Left lobe of liver (tissue), 2 donors: ENCODE results near the gene ESPNL. TPM values are rescaled to one million over a fixed set of nuclear protein-coding genes. Genes with fewer than 3 reads are reported as not detected.

ENCODE experiments used
- ATAC-seq: fragments of 200-7000 bp; cut with Tn5 transposase; one replicate; pipeline ENCODE4 v1.9.1; 2020; ENCODE audit warnings: mild to moderate bottlenecking, moderate library complexity
- DNase-seq: peaks from one replicate; pipeline ENCODE4 v3.0.0-alpha.2; 2020; ENCODE audit warnings: low spot score
- total RNA-seq: library from RNA; stranded (reverse); gene quantifications from one replicate; pipeline ENCODE4 v1.2.1, GENCODE V29; 2021
- donor health status: DM: no; HTN: no; CAD: no; lungs with moderate emphysema.
- donor health status: DM: no; HTN: yes; CAD: no.

The ESPNL gene
- total RNA-seq, 1 donor from 2014 or later = 1.7 TPM

DNA sequence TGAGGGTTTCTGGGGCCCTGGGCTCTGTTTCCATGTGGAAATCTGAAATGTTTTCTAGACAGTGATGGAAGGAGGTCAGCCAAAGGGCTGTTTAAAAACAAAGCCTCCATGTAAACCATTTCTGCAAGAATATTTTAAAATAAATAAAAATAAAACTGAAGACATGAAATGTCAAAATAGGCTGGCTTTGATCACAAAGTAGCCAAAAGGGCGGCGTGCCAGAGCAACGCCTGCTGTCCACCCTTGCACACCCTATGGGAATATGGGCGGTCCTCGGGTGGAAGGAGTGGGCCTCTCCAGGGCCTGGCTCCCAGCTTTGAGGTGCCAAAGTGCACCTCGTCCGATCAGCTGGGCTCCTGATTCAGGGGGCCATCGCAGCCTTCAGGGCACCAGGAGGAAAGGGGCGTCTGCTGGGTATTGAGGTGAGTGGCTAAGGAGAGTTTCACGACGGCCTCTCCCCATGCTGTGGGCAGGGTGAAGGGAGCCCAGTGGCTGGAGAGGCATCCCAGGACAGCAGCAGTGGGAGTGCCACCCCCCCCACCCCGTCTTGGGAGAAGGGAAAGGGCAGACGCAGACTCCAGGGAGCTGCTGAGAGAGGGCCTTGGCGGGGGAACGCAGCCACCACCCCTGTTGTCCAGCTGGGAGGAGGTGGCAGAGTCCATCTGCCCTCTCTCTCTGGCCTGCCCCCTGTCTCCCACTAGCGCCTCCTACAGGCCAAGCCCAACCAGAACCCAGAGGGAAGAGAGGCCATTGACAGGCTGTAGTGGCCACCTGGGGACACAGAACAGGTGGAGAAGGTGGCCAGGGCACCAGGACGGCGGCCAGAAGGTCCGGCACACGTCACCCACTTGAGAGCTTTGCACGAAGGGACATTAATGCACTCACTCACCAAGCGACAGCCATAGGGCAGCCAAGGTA lies 52.9 kb downstream of the ESPNL start:
- ATAC-seq (no peak), DNase-seq (no peak)

DNA sequence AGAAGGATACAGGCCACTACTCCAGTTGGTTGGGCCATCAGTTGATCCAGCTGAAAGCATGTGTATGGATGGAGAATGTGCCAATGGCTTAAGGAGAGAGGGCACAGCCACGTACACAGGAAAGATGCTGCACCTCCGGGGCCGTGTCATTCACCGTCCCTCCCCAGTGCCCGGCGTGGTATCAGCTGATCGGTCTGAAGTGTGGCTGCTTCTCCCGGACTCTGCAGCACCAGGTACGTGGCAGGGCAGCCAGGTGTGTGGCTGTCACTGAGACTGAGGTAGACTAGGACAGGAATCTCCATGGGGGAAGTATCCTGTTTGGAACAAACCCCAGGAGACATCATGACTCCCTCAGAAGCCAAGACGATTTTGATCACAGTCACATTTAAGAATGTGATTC lies 54.4 kb downstream of the ESPNL start:
- no peak for DNase-seq
- no peak for ATAC-seq

DNA sequence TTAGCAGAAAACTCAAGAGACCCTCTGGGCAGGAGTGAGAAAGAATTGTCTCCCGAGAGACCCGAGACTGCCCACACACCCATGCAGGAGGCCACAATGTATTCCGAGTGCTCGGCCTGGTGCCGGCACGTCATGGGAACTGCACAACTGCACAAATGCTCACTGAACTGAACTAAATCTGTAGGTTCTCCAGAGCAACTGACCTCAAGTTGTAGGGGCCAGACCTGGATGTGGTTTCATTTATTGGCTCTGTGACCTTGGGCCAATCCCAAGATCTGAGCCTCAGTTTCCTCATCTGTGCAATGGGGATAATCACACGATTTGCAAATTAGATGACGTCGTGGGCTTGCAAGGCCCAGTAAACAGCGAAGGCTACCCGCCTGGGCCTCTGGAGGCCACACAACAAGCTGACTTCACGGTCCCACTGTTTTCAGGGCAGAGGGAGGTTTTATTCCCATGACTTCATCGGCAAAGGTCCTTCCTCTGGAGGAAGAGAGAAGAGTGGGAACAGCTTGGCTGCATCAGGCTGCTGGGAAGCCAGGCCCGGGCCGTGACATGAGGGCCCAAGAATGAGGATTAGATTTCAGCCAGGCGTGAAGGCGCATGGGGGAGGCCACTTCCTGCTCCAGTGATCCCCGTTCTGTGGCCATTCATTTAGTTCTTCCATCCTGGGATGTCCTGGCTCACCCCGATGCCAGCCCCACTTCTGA lies 55.1 kb downstream of the ESPNL start:
- no peak for ATAC-seq
- no peak for DNase-seq

DNA sequence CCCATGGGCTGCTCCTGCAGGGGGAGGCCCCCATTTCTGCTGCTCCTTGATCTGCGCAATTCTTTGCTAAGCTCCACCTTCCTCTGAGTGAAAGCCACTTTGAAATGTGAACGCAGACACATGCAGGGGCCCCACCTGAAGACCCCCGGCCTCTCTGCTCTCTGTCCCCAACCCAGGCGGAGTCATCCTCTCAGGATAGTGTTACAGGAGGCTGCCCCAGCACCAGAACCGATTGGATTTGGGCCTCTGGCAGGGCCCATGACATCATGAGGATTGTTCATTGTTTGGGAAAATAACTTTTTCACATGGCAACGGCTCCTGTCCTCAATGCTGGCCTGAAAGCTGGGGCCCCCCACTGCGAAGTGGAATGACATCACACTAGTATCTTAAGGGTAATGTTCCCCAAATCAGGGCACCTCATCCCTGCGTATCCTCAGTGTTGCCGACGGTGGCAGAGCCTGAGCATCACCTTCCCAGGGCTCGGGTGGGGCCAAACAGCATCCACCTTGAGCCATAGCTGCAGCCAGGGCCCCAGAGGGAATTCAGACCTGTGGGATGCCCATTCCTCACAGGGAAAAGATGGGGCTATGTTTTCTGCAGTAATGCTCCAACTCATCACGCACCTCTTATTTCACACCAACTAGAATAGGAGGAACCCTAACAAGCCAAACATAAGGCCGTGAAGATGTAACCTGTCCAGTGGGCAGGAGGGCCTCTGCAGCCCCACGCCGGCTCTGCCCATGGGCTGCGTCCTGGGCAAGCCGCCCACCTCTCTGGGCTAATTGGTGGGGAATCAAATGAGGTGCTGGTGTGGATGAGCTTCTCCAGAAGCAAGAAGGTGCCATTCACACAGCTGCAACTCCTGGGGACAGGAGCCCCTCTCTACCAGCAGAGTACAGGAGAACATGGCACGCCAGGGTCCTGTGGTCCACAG lies 55.9 kb downstream of the ESPNL start:
- ATAC-seq = no peak
- DNase-seq = no peak

DNA sequence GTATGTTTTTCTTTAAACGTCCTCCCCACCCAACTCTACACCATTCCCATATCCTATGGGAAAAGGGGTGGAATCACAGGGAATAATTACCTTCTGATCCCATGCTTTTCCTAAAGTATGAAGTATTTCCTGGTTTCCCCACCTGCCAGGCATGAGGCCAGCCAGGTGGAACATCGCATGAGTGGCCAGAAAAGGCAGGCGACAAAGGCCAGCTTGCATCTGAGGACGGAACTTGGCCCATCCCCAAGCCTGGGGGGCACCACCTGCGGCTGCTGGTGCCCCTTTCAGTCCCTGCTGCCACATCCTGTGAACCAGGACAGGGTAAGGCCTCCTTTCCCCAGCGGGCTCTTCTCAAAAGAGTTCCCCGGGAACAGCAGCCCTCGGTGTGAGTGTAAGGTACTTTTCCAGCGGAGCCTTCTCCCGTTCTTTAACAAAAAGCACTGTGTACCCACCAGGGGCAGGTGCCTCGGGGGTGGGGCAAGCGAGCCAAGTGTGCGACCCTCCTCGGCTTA lies 57.4 kb downstream of the ESPNL start:
- no peak for ATAC-seq
- no peak for DNase-seq

DNA sequence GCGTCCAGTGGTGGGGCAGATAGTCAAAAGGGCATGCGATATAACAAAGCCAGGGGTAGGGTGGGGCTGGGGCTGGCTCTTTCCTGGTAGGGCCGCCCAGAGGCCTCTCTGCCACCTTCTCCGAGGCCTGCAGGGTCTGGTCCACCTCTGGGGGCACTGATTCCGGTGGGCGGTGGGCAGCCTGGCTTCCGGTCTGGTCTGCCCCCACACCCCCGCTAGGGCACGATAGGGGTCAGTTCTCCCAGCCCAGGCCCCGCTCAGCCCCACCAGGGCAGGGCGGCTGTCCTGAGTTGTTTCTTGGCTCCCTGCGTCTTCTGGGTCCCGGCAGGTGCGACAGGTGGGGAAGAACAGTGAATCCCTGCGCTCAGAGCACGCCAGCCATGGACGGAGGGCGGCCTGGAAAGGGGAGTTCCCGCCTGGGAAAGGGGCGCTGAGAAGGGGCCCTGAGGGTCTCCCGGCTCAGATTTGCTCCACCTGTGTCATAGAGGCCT lies 57.9 kb downstream of the ESPNL start:
- no peak for DNase-seq
- ATAC-seq = no peak

DNA sequence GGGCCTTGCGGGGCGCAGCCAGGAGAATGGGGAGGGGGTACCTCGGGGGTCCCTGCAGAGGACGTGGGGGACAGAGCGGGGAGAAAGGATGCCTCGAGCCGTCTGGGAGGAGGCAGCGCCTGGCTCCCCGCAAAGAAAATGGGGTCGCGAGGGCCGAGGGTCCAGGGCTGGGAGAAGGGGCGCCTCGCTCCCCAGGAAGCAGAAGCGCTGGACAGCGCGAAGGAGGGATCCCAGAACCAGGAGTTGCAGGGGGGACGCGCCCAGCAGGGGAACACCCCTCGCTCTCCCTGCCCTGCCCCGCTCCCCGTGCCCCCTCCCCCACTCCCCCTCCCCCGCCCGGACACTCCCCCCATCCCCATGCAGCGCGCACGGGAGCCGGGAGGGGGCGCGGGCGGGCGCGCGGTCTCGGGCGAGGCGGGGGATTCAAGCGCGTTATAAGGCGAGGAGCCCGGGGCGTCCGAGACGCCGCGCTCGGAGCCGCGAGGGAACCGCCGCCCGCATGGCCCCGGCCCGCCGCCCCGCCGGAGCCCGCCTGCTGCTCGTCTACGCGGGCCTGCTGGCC lies 58.5 kb downstream of the ESPNL start, which contains the start of gene ERFE:
TSS of gene ERFE (plus strand) at position 462 of the 562 bp plus-strand sequence. CDS start at position 500, 38 bp downstream.
- no peak for DNase-seq
- peak; percentile 72 for ATAC-seq

DNA sequence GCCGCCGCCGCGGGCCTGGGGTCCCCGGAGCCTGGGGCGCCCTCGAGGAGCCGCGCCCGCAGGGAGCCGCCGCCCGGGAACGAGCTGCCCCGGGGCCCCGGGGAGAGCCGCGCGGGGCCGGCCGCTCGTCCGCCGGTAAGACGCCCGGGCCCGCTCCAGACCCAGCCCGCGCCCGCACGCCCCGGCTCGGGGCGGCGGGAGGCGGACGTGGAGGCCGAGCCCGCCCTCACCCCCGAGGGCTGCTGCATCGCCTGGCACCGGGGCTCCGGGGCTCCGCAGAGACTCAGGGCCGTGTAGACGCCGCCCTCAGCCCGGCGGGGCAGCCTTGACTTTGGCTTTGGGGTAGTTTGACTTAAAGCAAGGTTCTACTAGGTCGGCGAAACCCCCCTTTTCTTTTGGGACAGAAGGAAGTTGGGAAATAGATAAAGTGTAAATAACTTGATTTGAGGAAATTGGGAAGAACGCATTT lies 59.0 kb downstream of the ESPNL start:
- no peak for DNase-seq

DNA sequence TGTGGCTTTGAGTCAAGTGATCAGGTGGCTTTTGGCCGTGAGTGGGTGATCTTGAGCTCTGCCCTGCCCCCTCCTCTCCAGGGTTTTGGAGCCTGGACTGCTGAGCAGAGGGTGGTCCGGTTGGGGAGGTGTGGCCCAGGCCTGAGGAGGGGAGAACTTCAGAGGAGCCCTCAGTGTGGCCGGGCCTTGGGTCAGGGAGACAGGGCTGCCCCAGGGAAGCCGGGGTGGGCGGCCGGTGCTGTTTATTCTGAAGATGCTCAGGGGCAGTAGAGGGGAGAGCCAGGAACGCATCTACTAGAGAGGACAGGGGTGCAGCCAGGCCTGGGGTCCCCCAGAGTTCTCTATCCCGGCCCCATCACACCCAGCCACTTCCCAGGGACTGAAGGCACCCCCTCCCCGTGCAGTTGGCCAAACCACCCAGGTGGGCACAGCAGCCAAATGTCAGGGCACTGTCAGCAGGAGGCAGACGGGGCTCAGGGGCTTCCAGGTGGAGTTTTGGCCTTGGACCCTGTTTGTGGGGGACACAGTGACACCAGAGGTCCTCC lies 59.6 kb downstream of the ESPNL start:
- ATAC-seq (no peak), DNase-seq (no peak)

More for the DNA sequence above, 59.0 kb downstream of the ESPNL start:
- ATAC-seq = peak; percentile 31

DNA sequence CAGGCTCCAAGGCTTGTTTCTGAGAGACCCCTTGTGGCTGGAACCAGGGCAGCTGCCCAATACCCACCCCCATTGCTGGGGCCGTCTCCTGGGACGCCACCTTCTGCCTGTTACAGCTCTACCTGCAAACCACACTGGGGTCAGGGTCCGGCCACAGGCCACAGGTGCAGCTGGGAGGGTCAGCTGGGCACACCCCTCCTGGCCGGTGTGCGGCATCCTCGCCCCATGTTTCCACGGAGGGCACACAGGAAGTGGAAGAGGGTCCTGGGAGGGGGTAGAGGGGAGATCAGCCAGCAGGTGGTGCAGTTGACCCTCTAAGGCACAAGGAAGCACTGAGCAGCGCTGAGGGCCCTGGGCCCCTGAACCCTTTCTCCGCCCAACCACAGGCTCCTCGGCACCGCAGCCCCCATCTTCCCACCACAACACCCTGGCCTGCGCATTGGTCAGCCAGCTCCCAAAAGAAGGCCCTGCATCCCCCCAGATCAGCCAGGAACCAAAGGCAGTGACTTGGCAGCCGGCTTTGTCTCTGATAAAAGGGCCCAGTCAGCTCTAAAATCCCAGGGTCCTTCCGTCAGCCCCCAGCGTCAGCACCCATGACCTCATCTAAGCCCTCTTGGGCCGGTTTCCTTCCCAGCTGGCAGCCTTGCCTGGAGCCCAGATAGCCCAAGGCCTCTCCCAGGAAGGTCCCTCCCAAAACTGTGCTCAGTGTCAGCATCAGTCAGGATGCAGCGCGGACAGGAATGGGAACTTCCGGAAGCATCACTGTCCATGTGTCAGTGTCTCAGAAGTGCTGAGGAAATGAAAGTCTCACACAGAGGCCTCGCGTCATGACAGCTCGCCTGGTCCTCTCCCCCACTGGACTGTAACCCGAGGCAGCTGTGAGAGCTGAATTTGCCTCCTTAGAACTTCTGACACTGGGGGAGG lies 60.3 kb downstream of the ESPNL start:
- ATAC-seq (no peak), DNase-seq (no peak)

DNA sequence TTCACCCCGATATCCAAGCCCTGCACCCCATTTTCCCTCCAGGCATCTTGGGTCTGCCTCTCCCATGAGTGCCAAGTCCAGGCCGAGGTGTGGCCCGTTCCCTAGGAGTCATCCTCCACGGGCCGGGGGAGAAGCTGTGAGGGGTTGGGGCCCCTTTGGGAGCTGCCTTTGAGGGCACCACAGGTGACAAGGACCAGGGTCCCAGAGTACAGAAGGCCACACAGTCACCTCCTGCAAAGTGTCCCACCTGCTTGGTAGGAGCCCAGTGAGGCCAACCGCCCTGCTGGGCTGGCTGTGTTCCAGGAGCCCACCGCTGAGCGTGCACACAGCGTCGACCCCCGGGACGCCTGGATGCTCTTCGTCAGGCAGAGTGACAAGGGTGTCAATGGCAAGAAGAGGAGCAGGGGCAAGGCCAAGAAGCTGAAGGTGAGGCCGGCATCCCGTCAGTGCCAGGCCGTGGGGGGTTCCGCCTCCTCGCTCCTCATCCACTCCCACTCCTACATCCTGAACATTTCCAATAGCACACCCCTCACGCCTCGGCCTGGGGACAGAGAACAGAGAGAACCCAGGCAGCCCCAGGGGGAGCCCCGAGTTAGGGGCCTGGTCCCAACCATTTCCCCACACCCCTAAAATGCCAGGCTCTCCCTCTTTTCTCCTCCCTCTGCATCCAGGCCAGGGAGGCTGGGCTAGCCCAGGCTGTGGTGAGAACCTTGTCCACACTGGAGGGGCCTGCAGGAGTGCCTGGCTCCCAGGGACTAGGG lies 61.3 kb downstream of the ESPNL start:
- DNase-seq (no peak), ATAC-seq (no peak)

DNA sequence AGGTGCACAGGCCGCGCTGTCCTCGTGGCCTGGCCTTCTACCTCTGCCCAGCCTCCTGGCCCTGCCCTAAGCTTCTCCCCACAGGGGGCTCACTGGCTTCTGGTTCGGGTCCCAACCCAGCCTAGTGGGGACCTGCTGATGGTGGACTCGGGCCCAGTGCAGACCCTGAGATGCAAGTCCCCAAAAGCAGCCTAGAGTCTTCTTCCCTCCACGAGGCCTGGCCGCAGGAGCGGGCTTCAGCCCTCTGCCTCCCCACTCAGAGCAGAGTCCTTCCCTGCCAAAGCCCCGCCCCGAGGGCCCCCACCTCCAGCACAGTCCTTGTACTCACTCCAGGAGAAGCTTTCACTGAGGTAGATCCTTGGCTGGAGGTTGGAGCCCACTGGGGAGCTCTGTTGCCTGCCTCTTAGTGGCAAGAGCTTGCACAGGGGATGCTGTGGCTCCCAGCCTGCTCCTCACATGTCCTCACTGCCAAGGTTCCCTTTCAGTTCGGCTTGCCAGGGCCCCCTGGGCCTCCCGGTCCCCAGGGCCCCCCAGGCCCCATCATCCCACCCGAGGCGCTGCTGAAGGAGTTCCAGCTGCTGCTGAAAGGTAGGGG lies 62.2 kb downstream of the ESPNL start:
- no peak for DNase-seq
- no peak for ATAC-seq

DNA sequence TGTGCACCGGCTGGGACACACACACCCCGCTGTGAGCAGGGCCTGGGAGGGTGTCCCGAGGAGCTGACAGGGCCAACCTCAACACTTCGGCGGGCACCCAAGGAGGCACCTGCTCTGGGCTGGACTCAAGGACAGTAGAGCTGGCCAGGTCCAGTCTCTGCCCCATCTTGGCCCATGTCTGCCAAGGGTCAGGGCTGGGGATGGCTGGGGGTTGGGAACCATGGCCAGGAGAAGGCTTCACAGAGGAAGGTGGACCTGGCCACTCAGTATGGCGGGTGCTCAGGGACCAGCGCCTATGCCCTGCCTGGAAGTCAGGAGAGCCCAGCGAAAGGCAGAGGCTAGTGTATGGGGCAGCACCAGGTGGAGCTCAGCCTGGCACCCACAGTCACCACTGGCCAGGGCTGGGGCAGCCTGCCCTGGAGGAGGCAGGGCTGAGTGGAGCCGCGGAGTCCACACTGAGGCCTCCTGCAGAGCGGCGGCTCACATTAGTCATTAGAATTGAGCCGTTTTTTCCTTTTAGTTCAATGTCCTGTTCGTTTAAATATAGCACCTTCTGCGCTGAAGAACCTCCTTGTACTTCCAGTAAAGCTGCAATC lies 62.8 kb downstream of the ESPNL start:
- ATAC-seq (no peak), DNase-seq (no peak)

DNA sequence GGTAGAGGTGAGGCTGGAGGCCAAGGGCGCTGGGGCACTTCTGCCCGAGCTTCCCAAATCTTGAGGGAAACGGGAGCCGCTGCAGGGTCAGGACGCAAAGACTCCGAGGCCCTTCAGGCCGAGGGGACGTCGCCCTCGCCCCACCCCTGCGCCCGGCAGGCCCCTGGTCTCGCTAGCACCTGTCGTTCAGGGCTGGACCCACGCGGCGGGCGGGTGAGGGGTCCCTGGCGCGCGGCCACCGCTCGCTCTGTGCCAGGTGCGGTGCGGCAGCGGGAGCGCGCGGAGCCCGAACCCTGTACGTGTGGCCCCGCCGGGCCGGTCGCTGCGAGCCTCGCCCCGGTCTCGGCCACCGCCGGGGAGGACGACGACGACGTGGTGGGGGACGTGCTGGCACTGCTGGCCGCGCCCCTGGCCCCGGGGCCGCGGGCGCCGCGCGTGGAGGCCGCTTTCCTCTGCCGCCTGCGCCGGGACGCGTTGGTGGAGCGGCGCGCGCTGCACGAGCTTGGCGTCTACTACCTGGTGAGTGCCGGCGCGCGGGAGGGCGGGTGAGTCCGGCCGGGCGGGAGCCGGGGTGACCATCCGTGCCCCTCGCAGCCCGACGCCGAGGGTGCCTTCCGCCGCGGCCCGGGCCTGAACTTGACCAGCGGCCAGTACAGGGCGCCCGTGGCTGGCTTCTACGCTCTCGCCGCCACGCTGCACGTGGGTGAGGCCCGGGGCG lies 63.5 kb downstream of the ESPNL start:
- DNase-seq (no peak), ATAC-seq (peak; percentile 19)

DNA sequence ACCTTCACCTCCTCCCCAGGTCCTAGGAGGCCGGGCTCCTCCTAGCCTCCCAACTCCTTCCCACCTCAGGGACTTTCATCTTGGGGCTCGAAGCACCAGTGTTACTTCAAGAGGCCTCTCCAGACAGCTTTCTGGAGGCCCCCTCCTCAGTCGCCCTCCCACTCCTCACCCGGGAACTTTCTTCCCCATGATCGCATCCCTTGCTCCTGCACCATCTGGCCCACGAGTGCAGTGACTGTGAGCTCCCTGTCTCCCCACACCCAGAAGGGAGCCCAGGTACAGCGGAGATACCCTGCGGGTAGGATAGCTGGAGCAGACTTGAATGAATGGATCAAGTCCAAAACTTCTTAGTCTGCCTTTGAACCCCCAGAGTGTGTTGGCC lies 64.8 kb downstream of the ESPNL start:
- DNase-seq (no peak), ATAC-seq (no peak)

DNA sequence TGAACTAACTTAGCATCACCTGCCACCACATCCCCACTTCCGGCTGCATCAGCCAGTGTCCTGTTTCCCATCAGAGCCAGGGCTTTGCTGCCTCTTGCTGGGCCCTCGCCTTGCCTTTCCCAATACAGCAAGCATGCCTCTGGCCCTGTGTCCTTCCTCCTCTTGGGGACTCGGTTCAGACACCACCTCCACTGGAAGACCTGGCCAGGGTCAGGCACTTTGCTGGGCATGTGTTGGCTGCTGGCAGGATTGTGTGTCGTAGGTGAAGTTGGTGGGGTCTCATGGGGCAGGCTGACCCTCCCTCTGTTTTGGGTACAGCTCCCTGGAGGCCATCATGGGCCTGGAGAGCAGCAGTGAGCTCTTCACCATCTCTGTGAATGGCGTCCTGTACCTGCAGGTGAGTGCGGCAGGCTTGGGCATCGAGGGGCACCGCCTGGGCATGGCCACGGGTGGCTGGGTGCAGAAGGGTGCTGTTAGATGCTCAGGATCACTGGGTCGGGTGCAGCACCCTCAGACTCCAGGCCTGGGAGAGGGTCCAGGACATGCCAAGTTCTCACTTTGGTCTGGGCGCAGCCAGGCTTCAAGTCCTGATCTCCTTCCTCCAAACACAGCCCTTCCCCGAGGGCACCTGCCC lies 65.3 kb downstream of the ESPNL start:
- ATAC-seq (no peak), DNase-seq (no peak)
